ENCODE measurements around the gene PEPD.
"Not testable (repeated sequence)": the region's sequence is repeated elsewhere in the genome, so short reads cannot be mapped to it uniquely, and the experiment has no call there.

The PEPD gene

DNA sequence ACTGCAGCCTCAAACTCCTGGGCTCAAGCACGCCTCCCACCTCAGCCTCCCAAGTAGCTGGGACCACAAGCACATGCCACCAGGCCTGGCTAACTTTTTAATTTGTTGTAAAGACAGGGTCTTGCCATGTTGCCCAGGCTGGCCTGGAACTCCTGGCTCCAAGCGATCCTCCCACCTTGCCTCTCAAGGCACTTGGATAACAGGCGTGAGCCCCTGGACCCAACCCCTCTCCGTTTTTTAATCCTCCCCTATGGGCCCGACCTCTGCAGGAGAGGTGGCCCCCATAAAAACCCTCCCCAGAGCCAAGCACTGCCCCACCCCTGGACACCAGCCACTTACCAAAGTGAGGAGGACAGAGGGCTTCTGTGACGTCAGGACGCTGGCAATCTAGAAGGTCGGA is 28.6 kb downstream of the PEPD start:
- TF ChIP-seq POLR2A (IDR thresholded peaks at IDR 0.05; ENCODE audit: low read length) = no peak
- TF ChIP-seq GATA1 (IDR thresholded peaks at IDR 0.05; ENCODE audit: low read depth, low read length) = no peak
- no peak for DNase-seq

DNA sequence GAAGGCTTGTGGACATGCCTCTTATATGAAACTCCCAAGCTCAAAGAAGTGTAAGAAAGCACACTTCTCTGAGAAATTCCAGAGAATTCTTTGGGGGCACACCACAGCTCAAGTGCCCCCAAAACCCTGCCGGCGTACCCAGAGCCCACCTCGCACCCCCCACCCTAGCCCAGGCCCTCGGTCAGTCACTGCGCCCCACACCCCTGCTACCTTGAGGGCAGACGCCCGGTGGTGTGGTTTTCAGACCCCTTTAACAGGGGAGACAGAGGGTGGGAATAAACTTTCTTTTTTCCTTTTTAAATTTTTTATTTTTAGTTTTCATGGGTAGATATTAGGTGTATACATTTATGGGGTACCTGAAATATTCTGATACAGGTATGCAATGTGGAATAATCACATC is 29.5 kb downstream of the PEPD start:
- TF ChIP-seq POLR2A (IDR thresholded peaks at IDR 0.05; ENCODE audit: low read length) = no peak
- TF ChIP-seq GATA1 (IDR thresholded peaks at IDR 0.05; ENCODE audit: low read depth, low read length) = no peak

DNA sequence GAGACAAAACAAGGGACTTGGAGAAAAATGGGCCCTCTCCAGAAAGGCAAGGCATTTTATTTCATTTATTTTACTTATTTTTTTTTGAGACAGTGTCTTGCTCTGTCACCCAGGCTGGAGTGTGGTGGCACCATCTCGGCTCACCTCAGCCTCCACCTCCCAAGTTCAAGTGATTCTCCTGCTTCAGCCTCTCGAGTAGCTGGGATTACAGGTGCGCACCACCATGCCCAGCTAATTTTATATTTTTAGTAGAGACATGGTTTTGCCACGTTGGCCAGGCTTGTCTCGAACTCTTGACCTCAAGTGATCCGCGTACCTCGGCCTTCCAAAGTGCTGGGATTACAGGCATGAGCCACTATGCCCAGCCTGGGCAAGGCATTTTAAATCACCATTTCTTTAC is 31.0 kb downstream of the PEPD start:
- not testable (repeated sequence) for DNase-seq

More for the DNA sequence above, 29.5 kb downstream of the PEPD start:
- DNase-seq = no peak

DNA sequence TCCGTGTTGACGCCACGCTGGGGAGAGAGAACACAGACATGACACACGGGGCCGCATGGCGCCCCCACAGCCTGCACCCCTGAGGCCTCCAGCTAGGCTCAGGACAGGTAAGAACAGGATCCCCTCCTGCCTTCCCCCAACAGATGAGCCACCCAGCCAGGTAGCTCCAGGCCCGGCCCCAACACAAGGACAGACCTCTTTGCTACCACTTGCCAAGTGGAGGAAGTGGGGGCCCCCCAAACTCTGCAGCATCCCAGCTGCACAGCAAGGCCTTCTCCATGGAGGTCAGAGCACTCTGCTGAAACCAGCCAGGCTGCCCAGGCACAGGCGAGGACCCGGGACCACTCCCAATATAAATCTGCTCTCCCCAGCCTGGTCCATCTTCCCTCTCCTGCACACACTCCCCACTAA is 31.5 kb downstream of the PEPD start:
- TF ChIP-seq POLR2A (IDR thresholded peaks at IDR 0.05; ENCODE audit: low read length) = no peak
- TF ChIP-seq GATA1 (IDR thresholded peaks at IDR 0.05; ENCODE audit: low read depth, low read length) = no peak
- no peak for DNase-seq

DNA sequence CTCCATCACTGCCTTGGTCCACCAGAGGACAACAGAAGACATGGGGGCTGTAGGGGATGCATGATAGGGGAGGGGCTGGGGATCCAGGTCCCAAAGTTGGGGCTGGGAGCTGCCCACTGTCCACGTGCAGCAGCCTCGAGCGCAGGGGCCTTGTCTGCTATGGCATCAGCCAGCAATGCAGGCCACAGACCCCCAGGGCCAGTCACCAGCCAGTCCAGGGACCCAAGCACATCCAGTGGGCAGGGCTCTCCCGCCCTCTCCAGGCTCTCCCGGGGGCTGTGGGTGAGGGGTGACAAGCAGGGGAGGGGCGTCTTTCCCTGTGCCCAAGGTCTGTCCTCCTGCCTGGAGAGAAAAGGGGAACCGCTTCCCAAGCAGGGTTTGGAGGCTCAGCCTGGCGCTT is 32.8 kb downstream of the PEPD start:
- TF ChIP-seq GATA1 (IDR thresholded peaks at IDR 0.05; ENCODE audit: low read depth, low read length) (no peak), POLR2A (IDR thresholded peaks at IDR 0.05; ENCODE audit: low read length) (no peak)
- DNase-seq = no peak

DNA sequence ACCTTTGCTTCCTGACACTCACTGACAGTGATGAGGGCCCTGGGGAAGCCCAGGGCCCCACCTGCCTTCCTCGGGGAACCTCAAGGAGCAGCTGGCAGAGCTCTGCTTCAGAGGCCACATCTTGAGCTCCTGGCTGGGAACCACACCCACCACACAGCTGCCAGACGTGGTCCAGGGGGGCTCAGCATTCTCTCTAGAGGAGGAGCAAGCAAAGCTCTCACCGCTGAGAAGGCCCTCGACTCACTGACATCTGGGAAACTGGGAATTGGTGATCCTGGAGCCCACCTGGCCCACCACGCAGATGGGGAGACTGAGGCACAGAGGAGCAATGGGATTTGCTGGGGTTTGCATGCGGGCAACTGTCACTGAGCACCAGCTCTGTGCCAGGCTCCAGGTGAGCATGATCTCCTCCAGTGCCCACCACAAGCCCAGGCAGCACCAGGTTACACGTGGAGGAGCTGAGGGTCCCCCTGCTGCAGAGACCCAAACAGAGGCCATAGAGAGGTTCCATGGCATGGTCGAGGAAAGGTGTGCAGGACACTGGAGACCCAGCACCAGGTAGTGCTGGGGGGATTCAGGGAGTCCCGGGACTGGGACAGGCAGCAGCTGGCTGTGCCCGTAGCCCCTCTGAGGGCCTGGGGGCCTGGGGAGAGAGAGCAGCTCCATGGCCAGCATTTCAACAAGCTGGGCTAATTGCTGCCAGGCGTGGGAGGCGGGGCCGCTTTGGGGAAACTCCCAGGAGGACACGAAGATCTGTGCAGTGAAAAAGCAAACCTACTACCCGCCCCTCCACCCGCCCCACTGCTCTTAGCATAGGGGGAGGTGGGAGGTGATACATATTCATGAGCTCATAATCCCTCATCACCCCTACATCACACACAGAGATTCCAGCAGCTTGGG is 33.4 kb downstream of the PEPD start:
- TF ChIP-seq GATA1 (IDR thresholded peaks at IDR 0.05; ENCODE audit: low read depth, low read length) (no peak), POLR2A (IDR thresholded peaks at IDR 0.05; ENCODE audit: low read length) (no peak)
- no peak for DNase-seq

DNA sequence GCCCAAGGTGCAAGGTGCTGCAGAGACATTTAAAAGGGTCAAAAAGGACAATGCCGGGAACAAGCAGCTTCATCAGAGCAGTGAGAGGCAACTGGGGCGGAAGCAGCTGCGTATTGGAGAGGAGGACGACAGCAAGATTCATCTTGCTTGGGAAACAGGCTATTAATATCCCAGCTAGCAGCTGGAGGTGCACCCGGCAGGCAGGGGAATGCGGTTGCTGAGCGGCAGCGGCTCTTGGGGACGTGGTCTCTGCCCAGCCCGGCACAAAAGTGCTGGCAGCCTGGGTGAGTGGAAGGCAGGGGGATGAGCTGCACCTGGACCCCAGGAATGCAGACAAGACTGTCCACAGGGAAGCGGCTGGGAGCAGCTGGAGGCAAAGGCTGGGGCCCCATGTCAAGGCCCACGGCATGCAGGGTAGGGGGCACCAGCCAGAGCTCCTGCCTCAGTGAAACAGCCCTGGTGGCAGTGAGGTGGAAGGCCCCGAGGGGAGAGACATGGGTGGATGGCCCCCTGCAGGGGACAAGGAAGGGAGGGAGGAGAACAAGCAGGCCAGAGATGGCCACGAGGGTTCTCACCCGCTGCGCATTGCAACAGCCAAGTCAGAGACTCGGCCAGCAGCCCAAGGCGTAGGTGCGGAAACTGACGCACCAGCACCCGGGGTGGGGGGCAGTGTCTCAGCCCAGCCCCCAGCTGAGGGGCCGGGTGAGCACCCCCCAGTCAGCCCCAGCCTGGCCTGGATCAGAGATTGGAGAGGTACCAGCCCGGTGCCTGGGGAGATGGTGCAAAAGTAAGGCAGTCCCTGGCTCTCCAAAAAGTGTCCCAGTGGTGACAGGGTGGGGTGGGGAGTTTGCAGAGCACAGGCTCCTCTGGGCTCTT is 34.4 kb downstream of the PEPD start:
- no peak for DNase-seq
- TF ChIP-seq POLR2A (IDR thresholded peaks at IDR 0.05; ENCODE audit: low read length) = no peak
- TF ChIP-seq GATA1 (IDR thresholded peaks at IDR 0.05; ENCODE audit: low read depth, low read length) = no peak

DNA sequence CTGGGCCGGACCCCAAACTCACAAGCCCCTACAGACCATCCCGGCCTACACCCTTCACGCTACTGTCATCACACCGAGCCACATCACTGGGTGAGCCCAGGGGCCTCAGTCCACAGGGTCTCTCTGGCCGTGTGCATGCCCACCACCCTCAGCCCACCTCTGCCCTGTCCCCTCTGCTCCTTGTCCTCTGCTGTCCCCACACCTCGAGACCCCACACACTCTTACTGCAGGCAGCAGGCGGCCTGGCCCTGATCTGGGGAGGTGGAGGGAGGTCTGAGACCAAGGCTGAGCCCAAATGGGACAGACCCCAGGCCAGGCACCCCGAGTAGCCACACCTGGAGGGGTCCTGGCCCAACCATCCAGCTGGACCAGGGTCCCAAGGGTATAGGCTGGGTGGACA is 35.2 kb downstream of the PEPD start:
- no peak for DNase-seq
- TF ChIP-seq GATA1 (IDR thresholded peaks at IDR 0.05; ENCODE audit: low read depth, low read length) (no peak), POLR2A (IDR thresholded peaks at IDR 0.05; ENCODE audit: low read length) (no peak)

DNA sequence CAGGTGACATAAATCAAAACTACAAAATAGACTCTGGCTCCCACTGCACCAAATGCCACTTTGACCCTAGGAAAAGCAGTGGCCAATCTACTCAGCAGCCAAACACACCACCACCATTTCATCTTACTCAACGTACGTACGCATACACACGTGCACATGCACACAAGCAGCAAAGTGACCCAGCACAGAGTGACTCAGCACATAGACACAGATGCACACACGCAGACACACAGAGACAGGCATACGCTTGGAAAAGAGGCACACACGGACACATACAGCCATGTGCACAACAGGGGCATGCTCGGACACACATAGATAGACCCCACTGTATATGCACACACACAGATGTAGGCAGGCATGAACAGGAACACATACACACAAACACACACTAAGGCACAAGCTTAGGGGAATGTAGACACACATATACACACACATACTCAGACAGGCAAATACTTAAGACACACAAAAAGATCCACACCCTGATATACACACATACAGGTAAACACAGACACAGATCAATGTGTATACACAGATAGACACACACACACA is 37.3 kb downstream of the PEPD start:
- DNase-seq = no peak
- TF ChIP-seq POLR2A (IDR thresholded peaks at IDR 0.05; ENCODE audit: low read length) (no peak), GATA1 (IDR thresholded peaks at IDR 0.05; ENCODE audit: low read depth, low read length) (no peak)

DNA sequence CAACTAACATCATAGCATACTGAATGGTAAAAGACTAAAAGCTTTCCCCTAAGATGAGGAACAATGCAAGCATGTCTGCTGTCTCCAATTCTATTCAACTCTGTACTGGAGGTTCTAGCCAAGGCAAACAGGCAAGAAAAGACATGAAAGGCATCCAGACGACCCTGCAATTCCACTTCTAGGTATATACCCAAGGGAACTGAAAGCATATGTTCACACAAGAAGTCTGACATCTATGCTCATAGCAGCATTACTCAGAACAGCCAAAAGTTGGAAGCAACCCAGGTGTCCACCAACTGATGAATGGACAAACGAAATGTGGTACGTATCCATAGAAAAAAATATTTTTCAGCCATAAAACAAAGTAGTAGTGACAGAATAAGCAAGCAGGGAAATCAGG is 39.1 kb downstream of the PEPD start:
- DNase-seq = no peak
- TF ChIP-seq GATA1 (IDR thresholded peaks at IDR 0.05; ENCODE audit: low read depth, low read length) (no peak), POLR2A (IDR thresholded peaks at IDR 0.05; ENCODE audit: low read length) (no peak)

DNA sequence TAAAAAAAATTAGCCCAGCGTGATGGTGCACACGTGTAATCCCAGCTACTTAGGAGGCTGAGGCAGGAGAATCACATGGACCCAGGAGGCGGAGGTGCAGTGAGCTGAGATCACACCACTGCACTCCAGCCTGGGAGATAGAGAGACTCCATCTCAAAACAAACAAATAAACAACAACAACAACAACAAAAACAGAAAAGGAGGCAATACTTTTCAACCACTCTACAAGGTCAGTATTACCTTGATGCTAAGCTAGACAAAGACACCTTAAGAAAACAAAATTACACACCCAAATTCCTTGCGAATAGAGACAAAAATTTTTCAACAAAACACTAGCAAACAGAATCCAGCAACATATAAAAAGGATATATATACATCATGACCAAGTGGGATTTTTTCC is 39.7 kb downstream of the PEPD start:
- TF ChIP-seq GATA1 (IDR thresholded peaks at IDR 0.05; ENCODE audit: low read depth, low read length) (no peak), POLR2A (IDR thresholded peaks at IDR 0.05; ENCODE audit: low read length) (no peak)
- DNase-seq = no peak

DNA sequence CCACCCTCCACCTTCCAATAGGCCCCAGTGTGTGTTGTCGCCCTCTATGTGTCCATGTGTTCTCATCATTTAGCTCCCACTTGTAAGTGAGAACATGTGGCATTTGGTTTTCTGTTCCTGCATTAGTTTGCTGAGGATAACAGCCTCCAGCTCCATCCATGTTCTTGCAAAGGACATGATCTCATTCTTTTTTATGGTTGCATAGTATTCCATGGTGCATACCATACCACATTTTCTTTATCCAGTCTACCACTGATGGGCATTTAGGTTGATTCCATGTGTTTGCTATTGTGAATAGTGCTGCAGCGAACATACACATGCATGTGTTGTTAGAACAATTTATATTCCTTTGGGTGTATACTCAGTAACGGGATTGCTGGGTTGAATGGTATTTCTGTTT is 42.0 kb downstream of the PEPD start:
- not testable (repeated sequence) for DNase-seq

DNA sequence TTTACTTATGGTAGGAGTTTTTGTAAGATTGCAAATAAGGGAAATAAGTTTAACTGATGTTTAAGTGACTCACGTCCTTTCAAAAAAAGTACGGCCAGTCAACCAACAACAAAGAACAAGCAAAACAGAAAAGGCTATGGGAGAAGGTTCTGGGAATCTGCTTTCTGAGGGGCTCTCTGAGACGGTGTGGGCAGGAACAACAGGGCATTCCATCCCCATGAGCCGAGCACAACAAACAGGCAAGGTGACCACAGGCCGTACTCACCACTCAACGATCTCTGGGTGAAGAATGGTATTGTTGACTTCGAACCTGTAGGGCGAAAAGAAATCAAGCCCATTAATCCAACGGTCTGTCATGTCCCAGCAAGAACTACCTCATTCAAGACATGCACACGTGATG is 43.8 kb downstream of the PEPD start:
- TF ChIP-seq GATA1 (IDR thresholded peaks at IDR 0.05; ENCODE audit: low read depth, low read length) = no peak
- no peak for TF ChIP-seq POLR2A (IDR thresholded peaks at IDR 0.05; ENCODE audit: low read length)
- DNase-seq = no peak

DNA sequence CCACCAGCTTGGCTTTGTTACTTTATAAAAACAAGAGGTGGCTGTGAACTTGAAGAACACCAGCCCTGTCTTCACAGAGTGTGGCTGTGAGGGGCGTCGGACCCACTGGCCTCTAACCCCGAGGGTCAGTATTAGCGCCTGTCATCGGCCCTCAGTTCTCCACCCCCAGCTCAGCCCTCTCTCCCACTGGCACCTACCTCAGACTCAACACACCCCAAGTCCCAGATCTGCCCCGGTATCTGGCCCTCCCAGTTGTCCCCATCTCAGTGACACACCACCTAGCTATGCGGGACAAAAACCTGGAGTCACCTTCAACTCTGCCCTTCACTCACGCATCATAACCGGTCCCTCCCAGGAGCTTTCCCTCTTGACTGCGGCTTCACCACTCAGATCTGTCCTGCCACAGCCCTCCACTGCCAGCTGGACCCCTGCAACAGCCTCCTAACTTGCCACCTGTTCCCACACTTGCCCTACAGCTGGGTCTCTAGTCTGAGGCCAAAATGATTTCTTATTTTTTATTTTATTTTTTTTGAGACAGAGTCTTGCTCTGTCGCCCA is 45.4 kb downstream of the PEPD start:
- DNase-seq = no peak
- TF ChIP-seq POLR2A (IDR thresholded peaks at IDR 0.05; ENCODE audit: low read length) (no peak), GATA1 (IDR thresholded peaks at IDR 0.05; ENCODE audit: low read depth, low read length) (no peak)

All from erythroblast (primary cell).